SK-N-SH treated with all-trans-retinoic acid at 6 μM for 48 hours (cell line): ENCODE data around the gene SYNGR1.

ENCODE experiments used
- ATAC-seq: fragments of 200-7000 bp; cut with Tn5 transposase; 3 replicates; pipeline ENCODE4 v1.9.1; 2020; ENCODE audit warnings: mild to moderate bottlenecking, moderate library complexity
- ARNTL ChIP-seq: fragments of 450-650 bp; formaldehyde crosslinking; IDR thresholded peaks from 2 replicates; pipeline ENCODE4 v1.5.0; 2020; ENCODE audit warnings: low read depth, mild to moderate bottlenecking, moderate library complexity, borderline replicate concordance
- CSDC2 ChIP-seq: fragments of 250-450 bp; sonication (Bioruptor Pico); IDR thresholded peaks from 2 replicates; pipeline ENCODE4 v1.5.0; 2020; ENCODE audit warnings: mild to moderate bottlenecking, moderate library complexity
- ESRRG ChIP-seq: fragments of 250-450 bp; sonication (Bioruptor Pico); IDR thresholded peaks from 2 replicates; pipeline ENCODE4 v1.6.1; 2021; ENCODE audit warnings: mild to moderate bottlenecking
- GLIS3 ChIP-seq: fragments of 250-450 bp; sonication (Bioruptor Pico); IDR thresholded peaks from 2 replicates; pipeline ENCODE4 v1.5.0; 2020; ENCODE audit warnings: mild to moderate bottlenecking, moderate library complexity
- PPARA ChIP-seq: fragments of 250-450 bp; sonication (Bioruptor Pico); IDR thresholded peaks from 2 replicates; pipeline ENCODE4 v1.5.0; 2020; ENCODE audit warnings: mild to moderate bottlenecking, borderline replicate concordance
- RARB ChIP-seq: fragments of 250-450 bp; sonication (Bioruptor Pico); IDR thresholded peaks from 2 replicates; pipeline ENCODE4 v1.8.0; 2021; ENCODE audit warnings: mild to moderate bottlenecking, moderate library complexity
- SNAI2 ChIP-seq: fragments of 250-450 bp; sonication (Bioruptor Pico); IDR thresholded peaks from 2 replicates; pipeline ENCODE4 v1.5.0; 2020; ENCODE audit warnings: mild to moderate bottlenecking, moderate library complexity
- TCF4 ChIP-seq: fragments of 250-450 bp; sonication (Bioruptor Pico); IDR thresholded peaks from 2 replicates; pipeline ENCODE4 v1.8.0; 2021; ENCODE audit warnings: mild to moderate bottlenecking, moderate library complexity, borderline replicate concordance
- TOX ChIP-seq: fragments of 250-450 bp; sonication (Bioruptor Pico); IDR thresholded peaks from 2 replicates; pipeline ENCODE4 v1.8.0; 2021; ENCODE audit warnings: mild to moderate bottlenecking, moderate library complexity, borderline replicate concordance
- ZFP3 ChIP-seq: fragments of 250-450 bp; sonication (Bioruptor Pico); IDR thresholded peaks from 2 replicates; pipeline ENCODE4 v1.5.0; 2020; ENCODE audit warnings: mild to moderate bottlenecking, moderate library complexity
- ZFP30 ChIP-seq: fragments of 450-650 bp; formaldehyde crosslinking; IDR thresholded peaks from 2 replicates; pipeline ENCODE4 v1.5.0; 2022; ENCODE audit warnings: mild to moderate bottlenecking, moderate library complexity
- ZNF565 ChIP-seq: fragments of 450-650 bp; formaldehyde crosslinking; conservative IDR thresholded peaks from 2 replicates; pipeline ENCODE4 v1.5.0; 2020; ENCODE audit warnings: low read depth, mild to moderate bottlenecking, moderate library complexity
- ZNF8 ChIP-seq: fragments of 450-650 bp; formaldehyde crosslinking; IDR thresholded peaks from 2 replicates; pipeline ENCODE4 v1.5.0; 2020; ENCODE audit warnings: mild to moderate bottlenecking, moderate library complexity
- TF ChIP-seq, protein P1 (sequence below): fragments of 250-450 bp; sonication (Bioruptor Pico); IDR thresholded peaks from 2 replicates; pipeline ENCODE4 v1.8.0; 2020; ENCODE audit warnings: mild to moderate bottlenecking, moderate library complexity, borderline replicate concordance
- TF ChIP-seq, protein P2 (sequence below): fragments of 250-450 bp; sonication (Bioruptor Pico); IDR thresholded peaks from 2 replicates; pipeline ENCODE4 v1.5.0; 2020; ENCODE audit warnings: mild to moderate bottlenecking, moderate library complexity
- TF ChIP-seq, protein P3 (sequence below): fragments of 250-450 bp; sonication (Bioruptor Pico); IDR thresholded peaks from 2 replicates; pipeline ENCODE4 v1.5.1; 2021; ENCODE audit warnings: mild to moderate bottlenecking, moderate library complexity

SYNGR1 gene

DNA sequence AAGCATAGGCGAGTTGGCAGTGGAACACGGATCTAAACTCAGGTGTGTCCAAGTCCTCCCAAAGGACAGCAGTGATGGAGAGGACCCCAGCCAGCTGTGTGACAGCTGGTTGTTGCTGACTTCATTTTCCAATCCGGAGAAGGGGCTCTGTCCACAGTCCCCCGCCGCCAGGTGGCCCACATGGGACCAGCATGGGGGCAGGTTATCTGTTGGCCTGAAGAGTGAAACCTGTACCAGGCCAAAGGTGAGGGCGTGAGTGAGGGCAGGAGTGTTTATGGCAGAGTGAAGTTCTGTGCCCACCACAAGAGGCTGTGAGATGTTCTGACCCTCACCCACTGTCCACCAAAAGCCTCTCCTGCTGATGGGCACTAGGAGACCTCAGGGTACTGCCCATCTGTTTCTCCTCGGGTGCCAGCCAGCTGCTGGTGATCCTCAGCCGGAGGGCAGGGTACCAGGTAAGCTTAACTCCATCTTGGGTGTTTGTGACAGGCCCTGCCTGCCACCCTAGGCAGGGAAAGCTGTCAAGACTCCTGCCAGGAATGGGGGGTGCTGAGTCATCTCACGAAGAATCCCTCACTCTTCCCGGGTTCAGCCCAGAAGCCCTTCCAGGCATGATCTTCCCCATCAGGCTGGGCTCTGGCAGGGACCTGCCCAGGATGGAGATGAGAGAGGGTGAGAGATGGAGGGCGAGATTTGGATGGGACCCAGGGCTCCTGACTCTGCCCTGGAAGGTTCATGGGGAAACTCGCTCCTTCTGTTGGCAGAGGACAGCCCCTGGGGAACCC is 34.2 kb downstream of the SYNGR1 start (continued):
- TF ChIP-seq ZNF565 (CRISPR knock-in tag) (no peak), SNAI2 (CRISPR knock-in tag) (no peak)
- TF ChIP-seq, protein P1, sequence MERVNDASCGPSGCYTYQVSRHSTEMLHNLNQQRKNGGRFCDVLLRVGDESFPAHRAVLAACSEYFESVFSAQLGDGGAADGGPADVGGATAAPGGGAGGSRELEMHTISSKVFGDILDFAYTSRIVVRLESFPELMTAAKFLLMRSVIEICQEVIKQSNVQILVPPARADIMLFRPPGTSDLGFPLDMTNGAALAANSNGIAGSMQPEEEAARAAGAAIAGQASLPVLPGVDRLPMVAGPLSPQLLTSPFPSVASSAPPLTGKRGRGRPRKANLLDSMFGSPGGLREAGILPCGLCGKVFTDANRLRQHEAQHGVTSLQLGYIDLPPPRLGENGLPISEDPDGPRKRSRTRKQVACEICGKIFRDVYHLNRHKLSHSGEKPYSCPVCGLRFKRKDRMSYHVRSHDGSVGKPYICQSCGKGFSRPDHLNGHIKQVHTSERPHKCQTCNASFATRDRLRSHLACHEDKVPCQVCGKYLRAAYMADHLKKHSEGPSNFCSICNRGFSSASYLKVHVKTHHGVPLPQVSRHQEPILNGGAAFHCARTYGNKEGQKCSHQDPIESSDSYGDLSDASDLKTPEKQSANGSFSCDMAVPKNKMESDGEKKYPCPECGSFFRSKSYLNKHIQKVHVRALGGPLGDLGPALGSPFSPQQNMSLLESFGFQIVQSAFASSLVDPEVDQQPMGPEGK (CRISPR knock-in tag) = no peak

DNA sequence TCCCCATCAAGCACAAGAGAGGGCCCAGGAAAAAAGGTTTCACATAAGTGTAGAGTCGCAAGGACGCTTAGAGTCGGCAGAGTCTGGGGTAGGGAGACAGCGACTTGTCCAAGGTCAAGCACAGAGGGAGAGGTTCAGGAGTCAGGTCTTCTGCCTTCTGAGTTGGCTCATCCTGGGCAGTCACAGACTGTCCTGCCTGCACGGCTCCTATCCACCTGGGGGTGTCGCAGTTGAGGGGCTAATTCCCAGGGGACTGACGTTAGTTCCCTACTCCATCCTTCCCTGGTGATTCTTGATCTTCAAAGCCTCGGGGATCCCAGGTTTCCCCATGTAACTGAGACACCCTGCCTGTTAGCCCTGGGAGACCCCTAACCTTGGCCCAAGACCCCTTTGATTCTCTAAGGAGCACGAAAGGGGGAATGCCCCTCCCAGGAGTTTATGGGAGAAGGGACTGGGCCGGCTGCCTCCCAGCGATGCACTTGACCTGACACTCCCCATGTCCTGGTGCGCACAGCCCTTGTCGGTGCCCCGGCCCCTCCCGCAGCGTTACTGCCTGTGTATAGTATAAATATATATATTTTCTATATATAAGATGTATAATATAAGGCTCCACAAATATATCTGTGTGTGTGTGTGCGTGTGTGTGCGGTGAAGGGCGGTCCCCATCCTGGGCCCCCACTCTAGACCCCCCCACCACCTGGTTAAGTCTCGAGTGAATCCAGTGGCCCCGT is 35.1 kb downstream of the SYNGR1 start:
- TF ChIP-seq GLIS3 (CRISPR knock-in tag) (no peak), PPARA (CRISPR knock-in tag) (no peak), ZNF8 (CRISPR knock-in tag) (no peak), SNAI2 (CRISPR knock-in tag) (no peak), TOX (CRISPR knock-in tag) (no peak), ZFP3 (no peak)
- TF ChIP-seq, protein P2, sequence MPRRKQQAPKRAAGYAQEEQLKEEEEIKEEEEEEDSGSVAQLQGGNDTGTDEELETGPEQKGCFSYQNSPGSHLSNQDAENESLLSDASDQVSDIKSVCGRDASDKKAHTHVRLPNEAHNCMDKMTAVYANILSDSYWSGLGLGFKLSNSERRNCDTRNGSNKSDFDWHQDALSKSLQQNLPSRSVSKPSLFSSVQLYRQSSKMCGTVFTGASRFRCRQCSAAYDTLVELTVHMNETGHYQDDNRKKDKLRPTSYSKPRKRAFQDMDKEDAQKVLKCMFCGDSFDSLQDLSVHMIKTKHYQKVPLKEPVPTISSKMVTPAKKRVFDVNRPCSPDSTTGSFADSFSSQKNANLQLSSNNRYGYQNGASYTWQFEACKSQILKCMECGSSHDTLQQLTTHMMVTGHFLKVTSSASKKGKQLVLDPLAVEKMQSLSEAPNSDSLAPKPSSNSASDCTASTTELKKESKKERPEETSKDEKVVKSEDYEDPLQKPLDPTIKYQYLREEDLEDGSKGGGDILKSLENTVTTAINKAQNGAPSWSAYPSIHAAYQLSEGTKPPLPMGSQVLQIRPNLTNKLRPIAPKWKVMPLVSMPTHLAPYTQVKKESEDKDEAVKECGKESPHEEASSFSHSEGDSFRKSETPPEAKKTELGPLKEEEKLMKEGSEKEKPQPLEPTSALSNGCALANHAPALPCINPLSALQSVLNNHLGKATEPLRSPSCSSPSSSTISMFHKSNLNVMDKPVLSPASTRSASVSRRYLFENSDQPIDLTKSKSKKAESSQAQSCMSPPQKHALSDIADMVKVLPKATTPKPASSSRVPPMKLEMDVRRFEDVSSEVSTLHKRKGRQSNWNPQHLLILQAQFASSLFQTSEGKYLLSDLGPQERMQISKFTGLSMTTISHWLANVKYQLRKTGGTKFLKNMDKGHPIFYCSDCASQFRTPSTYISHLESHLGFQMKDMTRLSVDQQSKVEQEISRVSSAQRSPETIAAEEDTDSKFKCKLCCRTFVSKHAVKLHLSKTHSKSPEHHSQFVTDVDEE (CRISPR knock-in tag) = no peak
- TF ChIP-seq, protein P1 (CRISPR knock-in tag) = no peak
- ATAC-seq = peak; percentile 22; the same call in 1 of the 3 replicates

DNA sequence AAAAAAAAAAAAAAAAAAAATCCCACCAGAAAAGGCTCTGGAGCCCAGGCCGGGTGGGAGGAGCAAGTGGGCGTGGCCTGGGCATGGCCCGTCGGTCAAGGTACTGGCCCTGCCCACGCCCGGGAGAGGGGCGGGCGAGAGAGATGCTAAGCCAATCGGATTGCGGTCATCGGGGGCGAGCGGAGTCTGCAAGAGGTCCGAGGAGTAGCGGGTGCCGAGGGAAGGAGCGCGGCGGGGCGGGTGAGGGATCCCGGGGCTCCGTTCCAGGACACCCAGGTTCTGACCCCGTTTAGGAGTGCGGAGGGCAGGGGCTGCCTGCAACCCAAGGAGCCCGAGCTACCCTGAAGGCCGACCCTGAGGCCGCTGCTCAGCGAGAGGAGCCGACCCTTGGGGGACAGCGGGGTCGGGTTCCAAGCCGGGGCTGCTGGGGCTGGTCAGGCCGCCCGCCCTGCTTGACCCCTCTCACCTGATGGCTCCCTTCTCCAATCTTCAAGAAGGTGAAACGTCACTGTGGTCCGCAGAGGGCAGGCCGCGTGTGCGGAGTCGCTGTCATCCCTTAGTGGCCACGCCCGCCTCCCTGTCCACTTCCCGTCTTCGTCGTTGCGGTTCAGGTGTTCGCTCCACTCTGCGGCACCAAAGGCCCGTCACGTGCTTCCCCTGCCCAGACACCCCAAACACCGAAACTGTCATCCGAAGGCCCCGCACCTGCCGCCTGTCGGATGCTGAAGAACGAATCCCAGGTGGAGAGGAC is 38.6 kb downstream of the SYNGR1 start:
- TF ChIP-seq ZFP3 = no peak
- TF ChIP-seq, protein P2 (CRISPR knock-in tag) = no peak
- ATAC-seq = peak; percentile 99

DNA sequence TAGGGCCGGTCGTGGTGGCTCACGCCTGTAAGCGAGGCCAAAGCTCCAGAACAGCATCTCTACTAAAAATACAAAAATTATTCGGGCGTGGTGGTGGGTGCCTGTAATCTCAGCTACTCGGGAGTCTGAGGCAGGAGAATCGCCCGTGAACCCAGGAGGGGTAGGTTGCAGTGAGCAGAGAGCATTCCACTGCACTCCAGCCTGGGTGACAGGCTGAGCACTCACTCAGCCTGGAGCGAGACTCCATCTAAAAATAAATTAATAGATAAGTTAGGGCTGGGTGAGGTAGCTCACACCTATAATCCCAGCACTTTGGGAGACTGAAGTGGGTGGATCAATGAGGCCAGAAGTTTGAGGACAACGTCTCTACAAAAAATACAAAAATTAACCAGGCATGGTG is 39.6 kb downstream of the SYNGR1 start:
- no peak for ATAC-seq
- TF ChIP-seq RARB (no peak), ZFP30 (CRISPR knock-in tag) (no peak), ZFP3 (no peak)

DNA sequence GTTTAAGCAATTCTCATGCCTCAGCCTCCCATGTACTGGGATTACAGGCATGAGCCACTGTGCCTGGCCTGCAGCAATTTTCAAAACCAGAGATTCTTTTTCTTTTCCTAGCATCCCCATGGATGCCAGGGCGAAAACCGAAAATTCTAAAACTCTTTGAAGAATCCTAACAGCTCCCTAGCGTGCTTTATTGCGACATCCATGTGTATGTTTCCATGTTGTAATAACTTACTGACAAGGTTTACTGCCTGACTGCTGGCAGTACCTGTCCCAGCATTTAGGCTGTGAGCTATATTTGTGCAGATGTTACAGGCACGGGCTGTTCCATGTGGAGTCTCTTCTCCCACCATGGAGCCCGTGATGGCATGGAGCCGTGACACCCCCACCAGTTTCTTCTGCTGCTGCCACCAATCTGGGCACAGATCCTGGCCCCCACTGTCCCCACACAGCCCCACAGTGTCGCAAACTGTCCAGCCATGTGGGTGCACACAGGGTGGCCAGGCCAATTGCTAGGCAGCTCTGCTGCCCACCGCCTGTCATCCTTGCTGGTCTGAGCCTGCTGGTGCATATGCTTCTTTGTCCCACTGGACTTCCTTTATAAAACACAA is 42.7 kb downstream of the SYNGR1 start:
- ATAC-seq = no peak
- no peak for TF ChIP-seq ESRRG (CRISPR knock-in tag)
- no peak for TF ChIP-seq TCF4
- no peak for TF ChIP-seq RARB
- no peak for TF ChIP-seq PPARA (CRISPR knock-in tag)
- TF ChIP-seq CSDC2 (CRISPR knock-in tag) = no peak
- TF ChIP-seq, protein P3, sequence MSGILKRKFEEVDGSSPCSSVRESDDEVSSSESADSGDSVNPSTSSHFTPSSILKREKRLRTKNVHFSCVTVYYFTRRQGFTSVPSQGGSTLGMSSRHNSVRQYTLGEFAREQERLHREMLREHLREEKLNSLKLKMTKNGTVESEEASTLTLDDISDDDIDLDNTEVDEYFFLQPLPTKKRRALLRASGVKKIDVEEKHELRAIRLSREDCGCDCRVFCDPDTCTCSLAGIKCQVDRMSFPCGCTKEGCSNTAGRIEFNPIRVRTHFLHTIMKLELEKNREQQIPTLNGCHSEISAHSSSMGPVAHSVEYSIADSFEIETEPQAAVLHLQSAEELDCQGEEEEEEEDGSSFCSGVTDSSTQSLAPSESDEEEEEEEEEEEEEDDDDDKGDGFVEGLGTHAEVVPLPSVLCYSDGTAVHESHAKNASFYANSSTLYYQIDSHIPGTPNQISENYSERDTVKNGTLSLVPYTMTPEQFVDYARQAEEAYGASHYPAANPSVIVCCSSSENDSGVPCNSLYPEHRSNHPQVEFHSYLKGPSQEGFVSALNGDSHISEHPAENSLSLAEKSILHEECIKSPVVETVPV = no peak
- TF ChIP-seq, protein P1 (CRISPR knock-in tag) = no peak
- TF ChIP-seq SNAI2 (CRISPR knock-in tag) = no peak
- TF ChIP-seq TOX (CRISPR knock-in tag) = no peak
- no peak for TF ChIP-seq ARNTL (CRISPR knock-in tag)
- TF ChIP-seq ZNF565 (CRISPR knock-in tag) = no peak
